Neural crest cell (in vitro differentiated cells): ENCODE measurements around the gene KIAA1549. TPM values are rescaled to one million over a fixed set of nuclear protein-coding genes. Genes with fewer than 3 reads are reported as not detected.

Source experiments
- DNase-seq: peaks from one replicate; pipeline ENCODE4 v3.0.0; 2021; ENCODE audit warnings: low read depth, mixed read lengths, low spot score
- H3K27ac Mint-ChIP-seq: one replicate; pipeline ENCODE4 v1.8.0; 2021; ENCODE audit warnings: mild to moderate bottlenecking, mixed read lengths; ENCODE audit not compliant: unreplicated experiment
- H3K27me3 Mint-ChIP-seq: 2 replicates; pipeline ENCODE4 v1.8.0; 2021; ENCODE audit warnings: low read depth, mild to moderate bottlenecking, mixed read lengths
- H3K36me3 Mint-ChIP-seq: 2 replicates; pipeline ENCODE4 v1.8.0; 2021; ENCODE audit warnings: low read depth, mild to moderate bottlenecking, mixed read lengths
- H3K4me1 Mint-ChIP-seq: 2 replicates; pipeline ENCODE4 v1.8.0; 2021; ENCODE audit warnings: mixed read lengths
- H3K4me3 Mint-ChIP-seq: one replicate; pipeline ENCODE4 v1.8.0; 2021; ENCODE audit warnings: mild to moderate bottlenecking, mixed read lengths
- H3K9me3 Mint-ChIP-seq: 2 replicates; pipeline ENCODE4 v1.8.0; 2021; ENCODE audit warnings: mixed read lengths
- total RNA-seq: library from RNA; stranded (reverse); gene quantifications from 2 replicates; pipeline ENCODE4 v1.2.1, GENCODE V29; 2021
- TF ChIP-seq, protein P1 (sequence below): fragments of 200-600 bp; sonication (generic); conservative IDR thresholded peaks from 2 replicates; pipeline ENCODE4 v1.5.0; 2021; ENCODE audit warnings: antibody characterized with exemption, mild to moderate bottlenecking

KIAA1549 gene
- total RNA-seq, 1 donor from 2014 or later = 33.2 TPM

DNA sequence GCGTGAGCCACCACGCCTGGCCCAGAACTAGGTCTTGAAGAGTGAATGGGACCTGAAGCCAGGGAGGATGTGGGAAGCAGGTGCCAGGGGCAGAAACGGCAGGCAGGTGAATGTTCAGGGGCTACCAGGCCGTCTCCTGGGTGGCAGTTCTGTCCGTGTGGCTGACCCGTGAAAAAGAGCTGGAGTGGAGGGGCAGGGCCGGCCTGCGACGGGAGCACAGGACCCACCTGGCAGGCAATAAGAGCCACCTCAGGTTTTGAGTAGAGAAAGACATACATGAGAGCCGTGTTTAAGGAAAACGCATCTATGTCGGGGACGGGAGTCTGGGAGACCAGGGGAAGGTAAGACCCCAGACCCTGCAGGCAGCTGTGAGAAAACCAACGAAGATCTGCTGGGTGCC, 112.5 kb downstream of the KIAA1549 start:
- no peak overlapping the region for H3K27ac Mint-ChIP-seq
- peaks cover 20% of the 10 kb centered on the region for H3K36me3 Mint-ChIP-seq
- no peaks in the 10 kb centered on the region for H3K4me1 Mint-ChIP-seq
- TF ChIP-seq, protein P1, sequence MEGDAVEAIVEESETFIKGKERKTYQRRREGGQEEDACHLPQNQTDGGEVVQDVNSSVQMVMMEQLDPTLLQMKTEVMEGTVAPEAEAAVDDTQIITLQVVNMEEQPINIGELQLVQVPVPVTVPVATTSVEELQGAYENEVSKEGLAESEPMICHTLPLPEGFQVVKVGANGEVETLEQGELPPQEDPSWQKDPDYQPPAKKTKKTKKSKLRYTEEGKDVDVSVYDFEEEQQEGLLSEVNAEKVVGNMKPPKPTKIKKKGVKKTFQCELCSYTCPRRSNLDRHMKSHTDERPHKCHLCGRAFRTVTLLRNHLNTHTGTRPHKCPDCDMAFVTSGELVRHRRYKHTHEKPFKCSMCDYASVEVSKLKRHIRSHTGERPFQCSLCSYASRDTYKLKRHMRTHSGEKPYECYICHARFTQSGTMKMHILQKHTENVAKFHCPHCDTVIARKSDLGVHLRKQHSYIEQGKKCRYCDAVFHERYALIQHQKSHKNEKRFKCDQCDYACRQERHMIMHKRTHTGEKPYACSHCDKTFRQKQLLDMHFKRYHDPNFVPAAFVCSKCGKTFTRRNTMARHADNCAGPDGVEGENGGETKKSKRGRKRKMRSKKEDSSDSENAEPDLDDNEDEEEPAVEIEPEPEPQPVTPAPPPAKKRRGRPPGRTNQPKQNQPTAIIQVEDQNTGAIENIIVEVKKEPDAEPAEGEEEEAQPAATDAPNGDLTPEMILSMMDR = no peak
- no peaks in the 10 kb centered on the region for H3K9me3 Mint-ChIP-seq
- no peak overlapping the region for H3K4me3 Mint-ChIP-seq
- H3K27me3 Mint-ChIP-seq = no peaks in the 10 kb centered on the region
- no peak for DNase-seq

DNA sequence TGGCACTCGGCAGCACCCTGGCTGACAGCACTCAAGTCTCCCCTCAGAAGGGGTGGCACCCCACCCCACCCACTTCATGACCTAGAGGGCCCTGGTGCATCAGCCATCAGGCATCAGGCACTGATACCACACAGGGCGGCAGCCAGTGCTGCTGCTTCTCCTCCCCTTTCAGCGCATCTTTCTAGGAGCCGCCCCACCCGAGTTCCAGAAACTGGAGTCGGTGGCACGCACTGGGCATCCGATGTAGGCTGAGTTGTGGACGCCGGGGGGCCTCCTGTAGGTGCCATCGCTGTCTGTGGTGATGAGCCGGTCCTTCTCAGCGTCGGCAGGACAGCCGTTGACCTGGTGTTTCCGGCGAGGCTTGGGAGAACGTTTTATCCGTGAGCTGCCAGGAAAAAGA, 113.4 kb downstream of the KIAA1549 start:
- no peaks in the 10 kb centered on the region for H3K4me1 Mint-ChIP-seq
- H3K36me3 Mint-ChIP-seq = peaks cover 25% of the 10 kb centered on the region
- no peaks in the 10 kb centered on the region for H3K9me3 Mint-ChIP-seq
- no peaks in the 10 kb centered on the region for H3K27me3 Mint-ChIP-seq
- H3K27ac Mint-ChIP-seq = no peak overlapping the region
- H3K4me3 Mint-ChIP-seq = no peak overlapping the region
- DNase-seq = no peak
- TF ChIP-seq, protein P1 = no peak

DNA sequence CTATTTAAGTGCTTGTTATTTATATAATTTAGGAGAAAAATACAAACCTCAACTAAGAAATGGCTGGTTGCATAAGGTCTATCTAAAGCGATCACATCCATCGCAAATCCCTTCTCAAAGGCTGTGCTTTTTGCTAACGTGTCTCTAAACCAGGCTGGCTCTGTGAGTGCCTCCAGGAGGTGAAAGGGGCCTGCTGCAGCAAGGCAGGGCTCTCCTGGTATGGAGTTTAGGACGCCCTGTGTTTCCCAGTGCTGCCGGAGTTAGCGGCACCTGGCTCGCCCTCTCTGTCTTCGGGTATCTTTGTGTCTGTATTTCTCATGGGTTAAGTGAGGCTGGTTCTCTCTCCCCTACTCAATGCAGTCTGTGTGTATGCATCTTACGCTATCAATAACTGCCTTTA, 114.8 kb downstream of the KIAA1549 start:
- no peak overlapping the region for H3K4me3 Mint-ChIP-seq
- TF ChIP-seq, protein P1 = no peak
- no peaks in the 10 kb centered on the region for H3K4me1 Mint-ChIP-seq
- H3K9me3 Mint-ChIP-seq = no peaks in the 10 kb centered on the region
- no peak overlapping the region for H3K27ac Mint-ChIP-seq
- DNase-seq = no peak
- no peaks in the 10 kb centered on the region for H3K27me3 Mint-ChIP-seq
- peaks cover 24% of the 10 kb centered on the region for H3K36me3 Mint-ChIP-seq

DNA sequence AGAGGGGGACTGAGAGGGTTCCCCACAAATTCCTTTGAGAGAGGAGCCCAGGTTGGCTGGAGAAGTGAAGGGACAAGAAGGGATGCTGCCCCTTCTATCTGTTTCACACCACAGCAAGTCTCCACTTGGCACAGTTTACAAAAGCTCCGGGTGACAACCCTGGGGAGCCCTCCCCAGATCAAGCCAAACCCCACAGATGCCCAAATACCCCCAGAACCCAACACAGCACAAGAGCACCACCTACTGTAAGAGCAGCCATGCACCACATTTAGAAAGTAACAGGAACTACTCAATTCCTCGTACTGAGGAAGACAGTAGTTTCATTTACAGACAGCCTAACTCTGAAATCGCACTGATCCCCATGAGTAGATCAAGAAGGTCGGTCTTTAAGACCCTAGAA, 115.3 kb downstream of the KIAA1549 start:
- no peak overlapping the region for H3K4me3 Mint-ChIP-seq
- no peaks in the 10 kb centered on the region for H3K4me1 Mint-ChIP-seq
- H3K27ac Mint-ChIP-seq = peak overlapping the region; percentile 20
- peaks cover 25% of the 10 kb centered on the region for H3K36me3 Mint-ChIP-seq
- H3K27me3 Mint-ChIP-seq = no peaks in the 10 kb centered on the region
- DNase-seq = no peak
- no peaks in the 10 kb centered on the region for H3K9me3 Mint-ChIP-seq
- TF ChIP-seq, protein P1 = no peak

DNA sequence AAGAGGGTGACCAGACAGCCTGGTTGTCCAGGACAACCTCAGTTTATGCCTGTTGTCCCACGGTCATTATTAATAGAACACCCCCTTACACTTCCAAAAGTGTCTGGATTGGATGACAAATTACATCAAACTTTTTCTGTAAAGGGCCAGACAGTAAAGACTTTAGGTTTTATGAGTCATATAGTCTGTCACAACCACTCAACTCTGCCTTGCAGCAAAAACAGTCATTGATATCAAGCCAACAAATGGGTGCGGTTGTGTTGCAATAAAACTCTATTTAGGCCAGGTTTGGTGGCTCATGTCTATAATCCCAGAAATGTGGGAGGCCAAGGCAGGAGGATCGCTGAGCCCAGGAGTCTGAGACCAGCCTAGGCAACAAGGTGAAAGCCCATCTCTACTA, 116.5 kb downstream of the KIAA1549 start:
- DNase-seq = no peak
- Mint-ChIP-seq H3K4me3 (no peak overlapping the region), H3K4me1 (no peaks in the 10 kb centered on the region), H3K9me3 (no peaks in the 10 kb centered on the region), H3K27ac (no peak overlapping the region), H3K36me3 (peaks cover 35% of the 10 kb centered on the region), H3K27me3 (no peaks in the 10 kb centered on the region)
- TF ChIP-seq, protein P1 = no peak

DNA sequence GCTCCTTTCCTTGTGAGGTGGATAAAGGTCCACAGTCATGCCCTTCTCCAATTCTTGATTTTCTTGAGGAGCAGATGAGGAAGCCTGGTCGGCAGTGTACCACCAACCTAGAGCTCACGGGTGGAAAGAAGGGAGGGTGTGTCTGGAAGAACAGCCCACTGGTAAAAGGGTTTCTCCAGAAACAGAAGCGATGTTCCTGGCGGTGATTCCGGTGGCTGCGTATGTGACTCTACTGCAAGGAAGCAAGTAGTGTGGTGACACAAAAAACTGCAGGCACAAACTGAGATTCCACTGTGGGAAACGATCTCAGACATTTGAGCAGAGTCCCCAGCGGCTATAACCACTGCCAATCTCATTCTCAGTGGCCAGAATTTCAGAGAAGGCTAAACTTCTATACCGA, 117.3 kb downstream of the KIAA1549 start:
- H3K36me3 Mint-ChIP-seq = peaks cover 40% of the 10 kb centered on the region
- TF ChIP-seq, protein P1 = no peak
- no peak overlapping the region for H3K4me3 Mint-ChIP-seq
- H3K4me1 Mint-ChIP-seq = no peaks in the 10 kb centered on the region
- DNase-seq = no peak
- H3K9me3 Mint-ChIP-seq = no peaks in the 10 kb centered on the region
- no peak overlapping the region for H3K27ac Mint-ChIP-seq
- no peaks in the 10 kb centered on the region for H3K27me3 Mint-ChIP-seq
